HL-60 (cell line): ENCODE data around the gene EMC9.

Experiments
- TF ChIP-seq, protein P1 (sequence below): IDR thresholded peaks from one replicate; pipeline ENCODE4 v1.5.1; 2011; ENCODE audit warnings: low read length, control low read depth, inconsistent platforms; ENCODE audit not compliant: insufficient read depth
- TF ChIP-seq, protein P2 (sequence below): IDR thresholded peaks from 2 replicates; pipeline ENCODE4 v1.6.1; 2012; ENCODE audit warnings: low read depth; ENCODE audit not compliant: insufficient replicate concordance

DNA sequence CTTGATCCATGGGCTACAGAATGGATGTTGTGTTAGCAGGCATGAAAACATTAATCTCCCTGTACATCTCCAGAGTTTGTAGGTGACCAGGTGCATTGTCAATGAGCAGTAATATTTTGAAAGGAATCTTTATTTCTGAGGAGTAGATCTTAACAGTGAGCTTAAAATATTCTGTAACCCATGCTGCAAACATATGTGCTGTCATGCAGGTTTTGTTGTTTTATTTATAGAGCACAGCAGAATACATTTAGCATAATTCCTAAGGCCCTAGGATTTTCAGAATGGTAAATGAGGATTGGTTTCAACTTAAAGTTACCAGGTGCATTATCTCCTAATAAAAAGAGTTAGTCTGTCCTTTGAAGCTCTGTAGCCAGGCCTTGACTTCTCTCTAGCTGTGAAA is 14.5 kb downstream of the EMC9 start:
- TF ChIP-seq, protein P1, sequence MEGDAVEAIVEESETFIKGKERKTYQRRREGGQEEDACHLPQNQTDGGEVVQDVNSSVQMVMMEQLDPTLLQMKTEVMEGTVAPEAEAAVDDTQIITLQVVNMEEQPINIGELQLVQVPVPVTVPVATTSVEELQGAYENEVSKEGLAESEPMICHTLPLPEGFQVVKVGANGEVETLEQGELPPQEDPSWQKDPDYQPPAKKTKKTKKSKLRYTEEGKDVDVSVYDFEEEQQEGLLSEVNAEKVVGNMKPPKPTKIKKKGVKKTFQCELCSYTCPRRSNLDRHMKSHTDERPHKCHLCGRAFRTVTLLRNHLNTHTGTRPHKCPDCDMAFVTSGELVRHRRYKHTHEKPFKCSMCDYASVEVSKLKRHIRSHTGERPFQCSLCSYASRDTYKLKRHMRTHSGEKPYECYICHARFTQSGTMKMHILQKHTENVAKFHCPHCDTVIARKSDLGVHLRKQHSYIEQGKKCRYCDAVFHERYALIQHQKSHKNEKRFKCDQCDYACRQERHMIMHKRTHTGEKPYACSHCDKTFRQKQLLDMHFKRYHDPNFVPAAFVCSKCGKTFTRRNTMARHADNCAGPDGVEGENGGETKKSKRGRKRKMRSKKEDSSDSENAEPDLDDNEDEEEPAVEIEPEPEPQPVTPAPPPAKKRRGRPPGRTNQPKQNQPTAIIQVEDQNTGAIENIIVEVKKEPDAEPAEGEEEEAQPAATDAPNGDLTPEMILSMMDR = no peak
- TF ChIP-seq, protein P2, sequence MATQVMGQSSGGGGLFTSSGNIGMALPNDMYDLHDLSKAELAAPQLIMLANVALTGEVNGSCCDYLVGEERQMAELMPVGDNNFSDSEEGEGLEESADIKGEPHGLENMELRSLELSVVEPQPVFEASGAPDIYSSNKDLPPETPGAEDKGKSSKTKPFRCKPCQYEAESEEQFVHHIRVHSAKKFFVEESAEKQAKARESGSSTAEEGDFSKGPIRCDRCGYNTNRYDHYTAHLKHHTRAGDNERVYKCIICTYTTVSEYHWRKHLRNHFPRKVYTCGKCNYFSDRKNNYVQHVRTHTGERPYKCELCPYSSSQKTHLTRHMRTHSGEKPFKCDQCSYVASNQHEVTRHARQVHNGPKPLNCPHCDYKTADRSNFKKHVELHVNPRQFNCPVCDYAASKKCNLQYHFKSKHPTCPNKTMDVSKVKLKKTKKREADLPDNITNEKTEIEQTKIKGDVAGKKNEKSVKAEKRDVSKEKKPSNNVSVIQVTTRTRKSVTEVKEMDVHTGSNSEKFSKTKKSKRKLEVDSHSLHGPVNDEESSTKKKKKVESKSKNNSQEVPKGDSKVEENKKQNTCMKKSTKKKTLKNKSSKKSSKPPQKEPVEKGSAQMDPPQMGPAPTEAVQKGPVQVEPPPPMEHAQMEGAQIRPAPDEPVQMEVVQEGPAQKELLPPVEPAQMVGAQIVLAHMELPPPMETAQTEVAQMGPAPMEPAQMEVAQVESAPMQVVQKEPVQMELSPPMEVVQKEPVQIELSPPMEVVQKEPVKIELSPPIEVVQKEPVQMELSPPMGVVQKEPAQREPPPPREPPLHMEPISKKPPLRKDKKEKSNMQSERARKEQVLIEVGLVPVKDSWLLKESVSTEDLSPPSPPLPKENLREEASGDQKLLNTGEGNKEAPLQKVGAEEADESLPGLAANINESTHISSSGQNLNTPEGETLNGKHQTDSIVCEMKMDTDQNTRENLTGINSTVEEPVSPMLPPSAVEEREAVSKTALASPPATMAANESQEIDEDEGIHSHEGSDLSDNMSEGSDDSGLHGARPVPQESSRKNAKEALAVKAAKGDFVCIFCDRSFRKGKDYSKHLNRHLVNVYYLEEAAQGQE = no peak
